DOHH2 (cell line): Measurements from ENCODE around the gene ZNF691.

Source experiments
- H3F3A ChIP-seq: fragments of 200-600 bp; sonication (generic), shearing (Covaris generic); 2 replicates; pipeline ENCODE4 v1.6.0; 2016; ENCODE audit warnings: antibody characterized with exemption, mild to moderate bottlenecking; ENCODE audit not compliant: control insufficient read depth, insufficient read depth
- H3K27ac ChIP-seq: fragments of 200-600 bp; sonication (generic); 2 replicates; pipeline ENCODE4 v1.5.1; 2014; ENCODE audit warnings: low read depth, mild to moderate bottlenecking, low read length, moderate library complexity
- H3K27me3 ChIP-seq: fragments of 200-600 bp; sonication (generic); 2 replicates; pipeline ENCODE4 v1.6.1; 2014; ENCODE audit warnings: mild to moderate bottlenecking, low read length, mixed read lengths; ENCODE audit not compliant: control insufficient read depth
- H3K36me3 ChIP-seq: fragments of 200-600 bp; sonication (generic); 2 replicates; pipeline ENCODE4 v1.6.1; 2014; ENCODE audit warnings: mild to moderate bottlenecking, low read length, moderate library complexity, mixed read lengths; ENCODE audit not compliant: control insufficient read depth
- H3K4me1 ChIP-seq: fragments of 200-600 bp; sonication (generic); 2 replicates; pipeline ENCODE4 v1.6.1; 2014; ENCODE audit warnings: mild to moderate bottlenecking, low read length, mixed read lengths; ENCODE audit not compliant: control insufficient read depth
- H3K4me2 ChIP-seq: fragments of 200-600 bp; sonication (generic); 2 replicates; pipeline ENCODE4 v1.6.0; 2014; ENCODE audit warnings: mild to moderate bottlenecking, low read length, moderate library complexity
- H3K4me3 ChIP-seq: fragments of 200-600 bp; sonication (generic); 2 replicates; pipeline ENCODE4 v1.5.1; 2014; ENCODE audit warnings: mild to moderate bottlenecking, low read length, mixed read lengths
- H3K79me2 ChIP-seq: fragments of 200-600 bp; sonication (generic); 2 replicates; pipeline ENCODE4 v1.6.1; 2014; ENCODE audit warnings: mild to moderate bottlenecking, low read length, mixed read lengths; ENCODE audit not compliant: control insufficient read depth
- H3K9me2 ChIP-seq: fragments of 200-600 bp; sonication (generic); replicated peaks from 2 replicates; pipeline ENCODE4 v1.6.1; 2014; ENCODE audit warnings: mild to moderate bottlenecking, low read length, mixed read lengths; ENCODE audit not compliant: control insufficient read depth
- H3K9me3 ChIP-seq: fragments of 200-600 bp; sonication (generic); 2 replicates; pipeline ENCODE4 v1.6.1; 2014; ENCODE audit warnings: antibody characterized with exemption, low read length, mixed read lengths; ENCODE audit not compliant: control insufficient read depth, insufficient read depth
- H4K20me1 ChIP-seq: fragments of 200-600 bp; sonication (generic); 2 replicates; pipeline ENCODE4 v1.6.0; 2014; ENCODE audit warnings: low read depth, mild to moderate bottlenecking, antibody characterized with exemption, low read length, moderate library complexity; ENCODE audit not compliant: control insufficient read depth, insufficient read depth
- CTCF ChIP-seq: fragments of 200-600 bp; sonication (generic); IDR thresholded peaks from one replicate; pipeline ENCODE4 v1.5.1; 2014; ENCODE audit warnings: antibody characterized with exemption, mild to moderate bottlenecking, low read depth, low read length; ENCODE audit not compliant: poor library complexity, severe bottlenecking
- EZH2phosphoT487 ChIP-seq: fragments of 200-600 bp; sonication (generic); IDR thresholded peaks from 2 replicates; pipeline ENCODE4 v1.6.1; 2017; ENCODE audit warnings: borderline replicate concordance, mild to moderate bottlenecking, antibody characterized with exemption, low read length, moderate library complexity, mixed read lengths

Gene ZNF691

DNA sequence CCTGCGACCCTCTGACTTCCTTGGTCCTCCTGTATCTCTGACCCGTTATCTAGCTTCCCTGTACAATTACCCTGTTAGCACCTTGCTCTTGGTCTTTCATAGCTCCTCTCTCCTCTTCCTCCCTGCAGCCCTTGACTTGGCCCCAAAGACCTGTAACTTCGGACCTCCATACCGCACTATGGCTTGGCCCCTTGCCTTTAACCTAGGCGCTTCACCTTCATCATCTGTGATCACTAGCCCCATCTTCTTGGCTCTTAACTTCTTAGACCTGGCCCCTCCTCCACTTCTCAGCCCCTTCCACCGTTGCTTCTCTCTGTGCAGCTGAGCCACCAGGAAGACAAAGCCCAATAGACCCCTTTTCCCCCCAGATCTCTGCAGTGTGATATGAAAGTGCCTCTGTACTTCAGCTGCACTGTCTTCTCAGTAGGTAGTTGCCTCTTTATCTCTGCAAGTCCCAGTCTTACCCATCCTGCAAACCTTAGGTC, 740 bp downstream of the ZNF691 start:
- Histone ChIP-seq H3K9me3 (no peaks in the 10 kb centered on the region; the same call in 1 of the 2 replicates), H3F3A (peaks cover 6% of the 10 kb centered on the region; the same call in 1 of the 2 replicates), H3K79me2 (peaks cover 27% of the 10 kb centered on the region), H4K20me1 (no peaks in the 10 kb centered on the region), H3K4me1 (peaks cover 44% of the 10 kb centered on the region), H3K36me3 (peaks cover 43% of the 10 kb centered on the region), H3K4me3 (peak overlapping the region; percentile 95), H3K4me2 (peak overlapping the region; percentile 84), H3K9me2 (no peaks in the 10 kb centered on the region), H3K27ac (peak overlapping the region; percentile 48), H3K27me3 (no peaks in the 10 kb centered on the region)
- TF ChIP-seq CTCF (no peak), EZH2phosphoT487 (no peak)

DNA sequence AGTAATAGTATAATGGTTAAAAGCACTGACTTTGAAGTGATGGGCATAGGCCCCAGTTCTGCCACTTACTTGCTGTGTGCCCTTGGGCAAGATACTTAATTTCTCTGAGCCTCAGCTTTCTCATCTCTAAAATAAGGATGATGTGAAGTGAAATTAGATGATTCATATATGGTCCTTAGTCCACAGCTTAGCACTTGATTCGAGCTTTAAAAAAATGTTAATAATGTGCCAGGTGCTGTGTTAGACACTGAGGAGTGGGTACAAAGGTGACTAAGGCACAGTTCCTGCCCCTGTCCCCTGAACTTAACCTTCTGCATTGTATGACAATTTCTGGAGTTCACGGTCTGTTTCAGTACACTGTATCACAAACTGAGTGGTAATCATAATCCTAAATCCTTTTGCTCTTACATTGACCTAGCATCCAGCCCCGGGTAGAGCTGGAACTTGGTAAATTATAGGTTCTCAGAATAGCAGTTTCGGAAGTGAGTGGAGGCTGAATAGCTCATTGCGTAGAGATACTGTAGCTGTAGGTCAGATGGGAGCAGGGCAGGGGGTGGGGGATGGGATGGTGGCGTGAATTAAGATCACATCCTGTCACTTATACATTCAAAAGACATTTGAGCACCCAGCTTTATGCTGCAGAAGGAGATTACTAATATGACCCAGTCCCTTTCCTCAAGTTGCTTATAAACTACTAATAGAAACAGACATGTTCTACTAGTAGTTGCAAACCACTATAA, 1.5 kb downstream of the ZNF691 start:
- H3K79me2 ChIP-seq, result peaks cover 27% of the 10 kb centered on the region
- H3K4me3 ChIP-seq, result peak overlapping the region; percentile 95
- no peaks in the 10 kb centered on the region for H4K20me1 ChIP-seq
- peaks cover 49% of the 10 kb centered on the region for H3K36me3 ChIP-seq
- no peaks in the 10 kb centered on the region for H3K9me2 ChIP-seq
- TF ChIP-seq CTCF (no peak), EZH2phosphoT487 (no peak)
- no peaks in the 10 kb centered on the region for H3K27me3 ChIP-seq
- H3K4me2 ChIP-seq, result peak overlapping the region; percentile 84
- 0 out of 2 replicates have a peak overlapping the region, but pooled peaks have one; percentile 12 for H3K27ac ChIP-seq
- no peaks in the 10 kb centered on the region; the same call in 1 of the 2 replicates for H3K9me3 ChIP-seq
- peaks cover 50% of the 10 kb centered on the region for H3K4me1 ChIP-seq
- peaks cover 6% of the 10 kb centered on the region; the same call in 1 of the 2 replicates for H3F3A ChIP-seq

DNA sequence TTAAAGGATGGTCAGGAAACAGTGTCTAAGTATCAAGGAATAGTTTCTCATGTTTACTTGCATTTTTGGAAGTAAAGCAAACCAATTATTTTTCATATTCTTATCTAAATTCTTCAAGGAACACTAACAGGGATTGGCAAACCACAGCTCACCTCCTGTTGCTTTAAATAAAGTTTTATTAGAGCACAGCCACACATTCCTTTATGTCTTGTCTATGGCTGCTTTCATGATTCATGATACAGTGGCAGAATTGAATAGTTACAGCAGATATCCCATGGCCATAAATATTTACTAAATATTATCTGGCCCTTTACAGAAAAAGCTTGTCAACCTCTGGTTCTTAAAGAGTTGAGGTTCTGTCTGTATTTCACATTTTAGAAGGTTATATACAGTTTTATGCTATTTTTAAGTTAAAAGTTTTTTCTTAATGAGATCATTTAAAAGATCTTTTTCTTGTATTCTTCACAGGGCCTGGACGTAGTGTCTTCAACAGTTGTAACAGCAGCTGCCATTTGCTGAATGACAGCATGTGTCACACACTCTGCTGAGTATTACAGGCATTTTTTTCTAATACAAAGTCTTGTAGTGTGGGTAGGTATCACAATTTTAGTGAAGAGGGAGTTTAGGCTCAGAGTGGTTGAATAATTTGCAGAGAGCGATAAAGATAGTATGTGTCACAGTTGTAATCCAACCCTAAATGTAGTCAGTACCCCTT, 2.6 kb downstream of the ZNF691 start:
- Histone ChIP-seq H3K9me2 (no peaks in the 10 kb centered on the region), H3K36me3 (peaks cover 54% of the 10 kb centered on the region), H3K79me2 (peaks cover 27% of the 10 kb centered on the region), H3K27me3 (no peaks in the 10 kb centered on the region), H3F3A (peaks cover 6% of the 10 kb centered on the region; the same call in 1 of the 2 replicates), H3K9me3 (no peaks in the 10 kb centered on the region; the same call in 1 of the 2 replicates), H3K27ac (no peak overlapping the region), H4K20me1 (no peaks in the 10 kb centered on the region), H3K4me3 (no peak overlapping the region), H3K4me2 (peak overlapping the region; percentile 84; the same call in 1 of the 2 replicates), H3K4me1 (peaks cover 50% of the 10 kb centered on the region)
- TF ChIP-seq CTCF (no peak), EZH2phosphoT487 (no peak)
